Eye (tissue), 1 donor: ENCODE results near the gene TSPAN14.

Experiments used
- DNase-seq: peaks from one replicate; pipeline ENCODE4 v3.0.0-alpha.2; 2015

TSPAN14 gene

GRCh38 chr10:80509108-80509402, 54.9 kb downstream of the TSPAN14 start:
- DNase-seq, result no peak

DNA sequence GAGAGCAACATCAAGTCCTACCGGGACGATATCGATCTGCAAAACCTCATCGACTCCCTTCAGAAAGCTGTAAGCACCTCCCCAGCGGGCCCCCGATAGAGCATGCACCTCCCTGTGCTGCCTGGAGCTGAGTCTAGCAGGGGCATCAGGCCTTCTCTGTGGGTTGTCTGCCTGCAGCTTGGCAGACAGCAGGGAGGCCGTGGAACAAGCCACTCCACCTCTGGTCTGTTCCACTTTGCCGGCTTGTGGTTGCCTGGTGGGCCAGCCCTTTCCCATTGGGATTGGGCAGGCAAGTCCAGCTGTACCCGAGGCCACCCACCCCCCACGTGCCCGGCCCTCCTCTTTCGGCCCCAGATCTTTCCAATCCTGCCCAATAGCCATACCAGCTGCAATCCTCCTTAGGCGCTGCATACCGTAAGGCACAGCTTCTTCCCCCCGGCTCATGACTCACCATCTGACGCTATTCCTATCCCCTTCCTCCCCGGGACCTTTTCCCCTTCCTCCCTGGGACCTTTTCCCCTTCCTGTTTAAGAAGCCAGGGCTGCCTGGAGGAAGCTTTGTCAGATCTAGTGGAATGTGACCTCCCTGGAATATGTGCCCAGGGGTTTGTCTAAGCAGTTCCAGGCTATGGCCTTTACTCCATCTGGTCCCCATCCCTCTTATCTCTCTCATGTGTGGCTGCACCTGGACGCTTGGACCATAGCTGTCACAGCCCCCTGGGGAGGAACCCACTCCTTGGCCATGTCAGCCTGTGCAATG, 55.5 kb downstream of the TSPAN14 start:
- no peak for DNase-seq

DNA sequence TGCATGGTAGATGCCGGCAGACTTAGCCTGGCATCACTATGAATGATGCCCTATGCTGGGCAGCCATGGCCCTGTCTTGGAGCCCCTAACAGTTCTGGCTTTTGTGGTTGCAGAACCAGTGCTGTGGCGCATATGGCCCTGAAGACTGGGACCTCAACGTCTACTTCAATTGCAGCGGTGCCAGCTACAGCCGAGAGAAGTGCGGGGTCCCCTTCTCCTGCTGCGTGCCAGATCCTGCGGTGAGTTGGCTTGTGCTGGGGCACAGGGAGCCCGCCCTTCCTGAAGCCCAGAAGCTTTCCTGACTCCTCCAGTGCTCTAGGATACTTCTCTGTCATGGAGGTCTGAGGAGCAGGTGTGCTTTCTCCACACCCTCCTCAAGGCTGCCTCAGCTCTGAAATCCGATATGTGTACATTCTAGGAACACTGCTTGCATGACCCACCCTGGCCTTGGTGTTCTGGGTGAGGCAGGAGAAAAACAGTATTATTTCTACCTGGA, 58.0 kb downstream of the TSPAN14 start:
- no peak for DNase-seq

DNA sequence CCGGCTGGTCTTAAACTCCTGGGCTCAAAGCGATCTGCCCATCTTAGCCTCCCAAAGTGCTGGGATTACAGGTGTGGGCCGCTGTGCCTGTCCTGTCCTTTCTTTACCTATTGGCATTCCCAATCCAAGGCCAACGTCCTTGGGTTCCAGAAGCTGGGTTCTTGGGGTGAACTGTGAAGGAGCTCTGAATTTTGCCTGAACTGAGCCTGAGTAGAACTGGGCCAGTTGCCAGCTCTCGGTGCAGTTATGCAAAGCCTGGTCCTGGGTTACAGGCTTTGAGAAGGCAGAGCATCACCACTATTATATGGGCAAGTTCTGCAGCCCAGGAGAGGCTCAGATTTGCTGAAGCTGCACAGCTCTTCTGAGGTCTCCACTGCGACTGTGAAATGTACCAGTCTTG, 59.0 kb downstream of the TSPAN14 start:
- DNase-seq, result no peak

DNA sequence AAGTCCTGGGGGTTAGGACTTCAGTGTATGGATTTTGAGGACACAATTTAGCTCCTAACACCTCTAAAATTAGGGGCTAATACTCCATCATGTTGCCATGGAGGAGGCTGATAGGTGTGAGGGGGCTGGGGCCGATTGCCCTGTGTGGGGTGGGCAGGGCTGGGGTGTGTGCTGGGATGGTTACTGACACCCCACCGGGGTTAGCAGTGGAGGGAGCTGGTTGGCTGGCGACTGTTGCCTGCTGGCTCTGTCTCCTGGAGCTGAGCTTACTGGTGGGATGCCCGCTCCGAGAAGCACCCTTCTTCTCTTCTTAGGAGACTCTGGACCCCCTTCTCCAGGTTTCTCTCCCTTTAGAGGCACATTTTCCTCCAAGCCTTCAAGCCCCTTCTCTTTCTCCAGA, 61.4 kb downstream of the TSPAN14 start:
- no peak for DNase-seq

GRCh38 chr10:80515941-80516340, 61.8 kb downstream of the TSPAN14 start:
- no peak for DNase-seq

DNA sequence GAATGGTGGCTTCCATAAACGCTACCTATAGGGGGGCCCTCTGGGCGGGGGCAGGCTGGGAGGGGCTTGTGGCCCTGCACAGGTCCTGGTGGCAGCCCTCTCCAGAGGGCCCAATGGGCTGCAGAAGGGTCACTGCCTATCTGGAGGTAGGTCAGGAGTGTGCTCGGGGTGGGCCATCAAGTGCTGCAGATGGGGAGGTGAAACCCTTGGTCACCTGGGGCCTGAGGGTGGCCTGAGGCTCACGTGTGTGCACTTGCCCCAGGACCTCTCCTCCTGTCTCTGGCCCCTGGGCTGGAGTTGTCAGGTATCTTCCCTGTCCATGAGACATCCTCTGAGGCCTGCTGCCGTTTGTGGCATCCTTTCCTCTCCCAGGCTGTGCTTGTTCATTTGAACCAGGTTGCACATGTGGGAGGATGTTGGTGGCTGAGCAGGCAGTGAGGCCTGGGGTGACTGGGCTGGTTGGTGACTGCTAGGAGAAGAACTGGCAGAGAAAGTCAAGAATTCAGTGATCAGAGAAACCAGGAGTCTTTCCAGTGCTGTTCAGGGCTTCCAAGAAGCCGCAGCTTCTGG, 62.5 kb downstream of the TSPAN14 start:
- DNase-seq, result no peak

DNA sequence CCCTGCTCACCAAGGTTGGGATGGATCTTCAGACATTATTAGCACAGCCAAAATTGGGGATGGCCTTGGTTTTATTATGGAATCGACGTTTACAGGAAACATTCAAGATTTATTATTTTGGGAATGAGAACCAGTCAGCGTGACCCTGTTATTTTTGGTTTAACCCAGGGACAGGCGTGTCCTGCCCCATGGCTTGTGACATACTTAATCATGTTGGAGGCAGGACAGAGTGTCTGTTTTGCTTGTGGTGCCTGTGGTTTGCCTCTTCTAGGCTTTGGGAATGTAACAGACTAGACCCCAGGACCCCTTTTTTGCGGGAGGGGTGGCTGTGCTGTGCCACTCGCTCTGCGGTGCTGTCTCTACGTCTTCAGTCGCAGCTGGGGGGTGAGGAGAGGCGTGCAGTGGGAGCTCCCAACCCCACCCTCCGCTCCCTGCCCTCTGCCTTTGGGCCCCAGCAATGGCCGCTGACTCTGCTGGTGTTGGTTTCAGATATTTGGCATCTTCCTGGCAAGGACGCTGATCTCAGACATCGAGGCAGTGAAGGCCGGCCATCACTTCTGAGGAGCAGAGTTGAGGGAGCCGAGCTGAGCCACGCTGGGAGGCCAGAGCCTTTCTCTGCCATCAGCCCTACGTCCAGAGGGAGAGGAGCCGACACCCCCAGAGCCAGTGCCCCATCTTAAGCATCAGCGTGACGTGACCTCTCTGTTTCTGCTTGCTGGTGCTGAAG, 63.5 kb downstream of the TSPAN14 start:
- no peak for DNase-seq

GRCh38 chr10:80518143-80518806, 64.2 kb downstream of the TSPAN14 start:
- DNase-seq, result no peak

DNA sequence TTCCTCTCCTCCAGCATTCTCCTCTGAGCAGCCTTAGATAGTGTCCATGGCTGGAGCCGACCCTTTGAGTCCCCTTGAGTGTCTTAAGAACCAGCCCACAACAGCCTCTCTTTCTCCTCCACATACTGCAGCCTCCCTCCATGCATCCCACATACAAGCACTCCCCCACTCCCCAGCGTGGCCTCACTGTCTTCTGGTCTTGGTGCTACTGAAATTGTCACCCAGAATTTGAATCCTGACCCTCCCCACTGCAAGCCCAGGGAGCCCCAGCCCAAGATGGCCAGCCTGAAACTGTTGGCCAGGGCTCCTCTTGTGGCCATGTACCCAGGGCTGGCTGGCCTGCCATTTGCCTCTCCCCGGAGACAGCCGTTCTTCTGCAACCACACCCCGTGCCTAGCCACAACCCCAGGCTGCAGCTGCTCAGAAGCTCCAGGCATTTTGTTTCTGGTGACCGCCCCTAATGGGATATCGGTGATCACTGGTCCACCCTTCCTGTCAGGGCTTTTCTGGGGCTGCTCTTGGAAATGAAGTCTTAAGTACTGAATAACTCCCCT, 64.8 kb downstream of the TSPAN14 start:
- peak; percentile 47 for DNase-seq

- no peak for DNase-seq
Measured at GRCh38 chr10:80519936-80520650, 66.0 kb downstream of the TSPAN14 start.

GRCh38 chr10:80520661-80521470, 66.8 kb downstream of the TSPAN14 start:
- DNase-seq, result no peak

DNA sequence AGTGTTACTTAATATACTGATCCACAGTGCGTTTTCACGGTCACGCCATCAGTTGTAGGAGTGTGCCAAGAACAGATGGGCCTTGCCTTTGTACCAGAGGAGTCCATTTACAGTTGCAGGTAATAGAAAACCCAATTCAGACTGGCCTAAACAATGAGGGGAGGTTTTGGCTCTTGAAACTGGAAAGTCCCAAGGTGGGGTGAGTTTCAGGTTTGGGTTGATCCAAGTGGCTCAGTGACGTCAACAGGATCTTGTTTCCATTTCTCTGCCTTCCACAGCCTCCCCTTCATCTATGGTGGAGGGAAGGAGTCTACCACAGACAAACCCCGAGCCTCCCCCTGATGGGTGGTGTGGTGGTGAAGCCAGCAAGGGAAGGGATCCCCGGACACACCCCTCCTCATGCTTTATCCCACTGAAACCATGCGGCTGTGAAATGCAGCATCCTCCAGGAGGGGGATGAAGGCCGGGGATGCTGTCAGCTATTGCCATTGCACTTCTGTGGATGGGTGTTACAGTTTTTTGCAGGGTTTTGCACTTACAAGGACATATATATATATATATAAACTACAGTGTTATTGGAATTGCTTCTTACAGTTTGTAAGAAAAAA, 68.8 kb downstream of the TSPAN14 start:
- no peak for DNase-seq

DNA sequence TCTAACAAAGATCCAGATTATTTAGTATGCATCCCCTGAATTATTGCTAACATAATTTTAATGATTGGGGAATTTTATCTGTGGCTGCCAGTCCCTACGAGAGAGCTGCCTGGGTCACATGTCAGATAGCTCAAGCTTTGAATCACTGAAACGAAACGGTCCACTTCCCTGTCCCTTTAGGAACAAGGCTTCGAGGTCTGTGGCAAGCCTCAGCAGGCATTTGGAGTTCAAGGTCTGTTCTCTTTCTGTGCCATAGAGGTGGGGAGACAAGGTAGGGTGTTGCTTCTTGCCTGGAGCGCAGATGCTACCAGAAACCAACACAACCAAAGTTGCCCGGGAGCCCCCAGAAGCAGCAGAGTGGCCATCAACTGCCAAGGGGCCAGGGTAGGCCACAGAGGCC, 69.7 kb downstream of the TSPAN14 start:
- no peak for DNase-seq

- DNase-seq, result no peak
Measured at GRCh38 chr10:80524190-80524909, 70.2 kb downstream of the TSPAN14 start.

- DNase-seq, result no peak
Measured at GRCh38 chr10:80526218-80526617, 72.1 kb downstream of the TSPAN14 start.

- no peak for DNase-seq
Measured at GRCh38 chr10:80526742-80527141, 72.6 kb downstream of the TSPAN14 start.

DNA sequence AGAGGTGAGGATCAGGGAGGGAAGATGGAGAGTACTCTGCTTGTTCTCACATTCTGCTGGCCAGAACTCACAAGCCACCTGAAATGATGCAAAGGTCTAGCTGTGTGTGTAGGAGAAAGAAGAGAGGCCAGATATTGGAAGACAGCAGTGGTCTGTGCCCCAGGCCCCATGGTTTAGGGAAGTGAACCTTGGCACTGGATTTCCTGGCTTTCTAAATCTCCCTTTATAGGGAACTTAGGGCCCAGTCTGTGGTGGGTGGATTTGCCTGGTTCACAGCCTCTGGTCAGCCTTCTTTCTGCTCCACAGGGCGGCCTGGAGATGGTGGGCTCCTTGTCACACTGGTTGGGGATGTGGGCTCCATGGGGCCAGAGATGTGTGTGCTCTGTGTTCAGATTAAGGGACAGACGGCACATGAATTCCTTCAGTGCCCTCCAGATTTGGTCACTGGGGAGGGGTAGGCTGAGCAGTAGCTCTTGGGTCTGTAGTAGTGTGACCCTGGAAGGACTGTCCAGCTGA, 74.1 kb downstream of the TSPAN14 start:
- no peak for DNase-seq

DNA sequence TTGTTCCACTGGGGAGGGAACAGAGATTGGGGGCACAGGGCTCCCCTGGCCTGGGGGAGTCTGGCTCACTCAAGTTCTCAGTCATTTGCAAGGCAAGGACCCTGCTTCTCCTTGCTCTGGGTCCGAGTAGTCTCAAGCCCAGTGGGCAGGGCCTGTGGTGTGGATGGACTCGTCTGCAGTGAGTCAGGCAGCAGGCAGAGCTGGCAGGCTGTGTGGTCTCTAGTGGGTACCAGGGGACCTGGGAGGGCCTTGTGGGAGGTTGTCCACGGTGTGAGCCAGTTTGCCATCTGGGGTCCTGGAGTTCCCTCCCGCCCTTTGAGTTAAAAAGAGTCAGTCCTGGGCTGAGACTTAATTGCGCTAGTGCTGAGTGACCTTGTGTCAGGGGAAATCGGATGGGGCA, 74.8 kb downstream of the TSPAN14 start:
- no peak for DNase-seq

GRCh38 chr10:80529604-80530003, 75.5 kb downstream of the TSPAN14 start:
- DNase-seq, result no peak
